Mucosa of descending colon (tissue), 3 donors: ENCODE data around the gene LAMA3. TPM values are rescaled to one million over a fixed set of nuclear protein-coding genes. Genes with fewer than 3 reads are reported as not detected.

Source experiments
- ATAC-seq: fragments of 200-7000 bp; cut with Tn5 transposase; one replicate; pipeline ENCODE4 v1.9.1; 2020; ENCODE audit warnings: mild to moderate bottlenecking, moderate library complexity
- DNase-seq, 3 donors: peaks; one replicate each; pipeline ENCODE4 v3.0.0-alpha.2; 2020
- H3K36me3 ChIP-seq: fragments of 200-600 bp; one replicate; pipeline ENCODE4 v1.8.0; 2021; ENCODE audit warnings: low read depth, mild to moderate bottlenecking
- H3K4me1 ChIP-seq: fragments of 200-600 bp; one replicate; pipeline ENCODE4 v1.8.0; 2021; ENCODE audit warnings: low read depth, mild to moderate bottlenecking
- H3K4me3 ChIP-seq: fragments of 200-600 bp; one replicate; pipeline ENCODE4 v1.8.0; 2021; ENCODE audit warnings: mild to moderate bottlenecking
- H3K9me3 ChIP-seq: fragments of 200-600 bp; one replicate; pipeline ENCODE4 v1.8.0; 2021; ENCODE audit warnings: mild to moderate bottlenecking
- CTCF ChIP-seq: fragments of 200-600 bp; IDR thresholded peaks from one replicate; pipeline ENCODE4 v1.8.0; 2022; ENCODE audit warnings: antibody characterized with exemption, mild to moderate bottlenecking
- intact Hi-C, 2 donors: fragments of 100-400 bp; cut with DNase I in 1 of 2; cut with micrococcal nuclease in 1 of 2; formaldehyde crosslinking; loops; one replicate each; pipeline versions ENCODE4 v1.11.0 to v1.11.1; 2022; cut with DNase I, micrococcal nuclease
- total RNA-seq, 3 donors: library from RNA; stranded (reverse); fragmentation: NEBNext Ultra II Directional in 2 of 3; extraction: Animal tissue kit (Norgen Biotek cat#: 25700) in 2 of 3; gene quantifications; one replicate each; pipeline versions ENCODE4 v1.2.1 to v1.2.4, GENCODE V29; 2021 to 2023
- donor health status: DM: no; HTN: no; CAD: no; lungs with moderate emphysema.
- donor health status: DM: no; HTN: no; CAD: no.
- donor health status: DM: no; HTN: yes; CAD: no.

LAMA3 gene
- total RNA-seq, 3 donors from 2014 or later = 29.0 to 62.0 (median 49.0) TPM

- ATAC-seq = no peak
- TF ChIP-seq CTCF = no peak
- intact Hi-C loops = no loop called here
Measured at GRCh38 chr18:23722646-23723045, 33.4 kb downstream of the LAMA3 start.

GRCh38 chr18:23723121-23723520 is 33.9 kb downstream of the LAMA3 start:
- no peak for DNase-seq
- TF ChIP-seq CTCF = no peak
- no peaks in the 10 kb centered on the region for H3K36me3 ChIP-seq
- ATAC-seq = no peak
- intact Hi-C loops = no loop called here
- no peaks in the 10 kb centered on the region for H3K9me3 ChIP-seq
- no peaks in the 10 kb centered on the region for H3K4me1 ChIP-seq
- H3K4me3 ChIP-seq = no peak overlapping the region

More at GRCh38 chr18:23722646-23723045, 33.4 kb downstream of the LAMA3 start:
- Histone ChIP-seq H3K4me3 (no peak overlapping the region), H3K36me3 (no peaks in the 10 kb centered on the region), H3K4me1 (no peaks in the 10 kb centered on the region), H3K9me3 (no peaks in the 10 kb centered on the region)
- no peak for DNase-seq

- ATAC-seq = no peak
- Histone ChIP-seq H3K4me3 (no peak overlapping the region), H3K36me3 (no peaks in the 10 kb centered on the region), H3K4me1 (no peaks in the 10 kb centered on the region), H3K9me3 (no peaks in the 10 kb centered on the region)
- intact Hi-C loops = no loop called here
- TF ChIP-seq CTCF = no peak
- DNase-seq = no peak
Measured at GRCh38 chr18:23724681-23725080, 35.4 kb downstream of the LAMA3 start.

- ATAC-seq (peak; percentile 7), DNase-seq (no peak)
- Histone ChIP-seq H3K36me3 (no peaks in the 10 kb centered on the region), H3K9me3 (no peaks in the 10 kb centered on the region), H3K4me1 (no peaks in the 10 kb centered on the region), H3K4me3 (no peak overlapping the region)
- intact Hi-C loops = no loop called here
- no peak for TF ChIP-seq CTCF
Measured at GRCh38 chr18:23725351-23725750, 36.1 kb downstream of the LAMA3 start.

GRCh38 chr18:23725827-23726661 is 36.8 kb downstream of the LAMA3 start:
- DNase-seq = no peak
- intact Hi-C loops = no loop called here
- ATAC-seq = peak; percentile 48
- no peaks in the 10 kb centered on the region for H3K36me3 ChIP-seq
- H3K4me3 ChIP-seq = no peak overlapping the region
- H3K9me3 ChIP-seq = no peaks in the 10 kb centered on the region
- H3K4me1 ChIP-seq = no peaks in the 10 kb centered on the region
- no peak for TF ChIP-seq CTCF
